HG02571 (cell line): Measurements from ENCODE around the gene PITPNM3.

Experiments
- ATAC-seq: cut with Tn5 transposase; IDR thresholded peaks from one replicate; pipeline ENCODE4 v1.9.1; 2021; ENCODE audit warnings: mild to moderate bottlenecking, moderate library complexity; ENCODE audit not compliant: unreplicated experiment

PITPNM3 gene

DNA sequence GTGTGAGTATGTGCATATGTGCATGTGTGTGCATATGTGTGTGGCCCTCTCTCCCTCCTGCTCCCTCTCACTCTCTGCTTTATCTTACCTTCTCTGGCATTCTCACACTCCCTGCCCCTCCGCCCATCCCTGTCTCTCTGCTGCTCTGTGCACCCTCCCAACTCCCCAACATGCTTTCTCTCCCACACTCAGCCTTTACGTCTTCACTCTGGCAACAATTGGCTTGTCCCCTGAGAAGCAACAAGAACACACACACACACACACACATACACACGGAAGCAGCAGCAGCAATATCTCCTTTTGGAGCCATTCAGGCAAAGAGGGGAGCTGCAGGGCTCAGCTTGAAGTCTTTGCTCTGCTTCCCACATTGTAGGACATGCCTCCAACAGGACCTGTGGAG lies 27.8 kb downstream of the PITPNM3 start:
- no peak for ATAC-seq

DNA sequence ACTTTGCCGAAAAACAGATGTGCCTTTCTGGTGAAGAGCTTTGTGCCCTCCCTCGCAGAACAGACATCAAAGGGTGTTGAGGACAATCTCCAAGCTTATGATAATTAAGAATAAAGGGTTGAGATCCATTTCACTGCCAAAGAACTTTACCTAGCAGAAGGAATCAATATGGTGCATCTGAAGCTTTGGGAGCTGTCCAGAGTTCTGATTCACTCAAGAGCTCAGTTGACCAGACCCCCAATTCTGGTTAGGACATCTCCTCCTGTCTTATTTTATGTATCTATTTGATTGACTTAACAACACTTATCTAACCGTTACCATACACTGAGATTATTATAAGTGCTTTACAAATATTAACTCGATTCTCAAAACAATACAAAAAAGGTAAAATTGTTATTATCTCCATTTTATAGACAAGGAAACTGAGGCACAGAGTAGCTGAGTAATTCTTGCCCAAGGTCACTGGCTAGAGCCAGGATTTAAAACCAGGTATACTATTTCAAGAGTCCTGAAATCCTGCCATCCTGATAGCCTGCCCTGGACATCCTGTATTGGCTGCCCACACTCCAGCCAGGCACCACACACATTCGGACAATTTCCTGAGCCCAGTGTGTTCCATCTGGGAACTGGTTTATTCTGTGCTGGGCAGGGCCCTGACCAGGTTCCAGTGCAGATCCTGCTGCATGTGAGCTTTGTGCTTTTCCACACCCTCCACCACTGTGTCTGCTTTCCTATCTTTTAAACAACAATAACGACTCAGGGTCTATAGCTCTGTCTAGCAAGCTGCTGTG lies 29.8 kb downstream of the PITPNM3 start:
- ATAC-seq = no peak

DNA sequence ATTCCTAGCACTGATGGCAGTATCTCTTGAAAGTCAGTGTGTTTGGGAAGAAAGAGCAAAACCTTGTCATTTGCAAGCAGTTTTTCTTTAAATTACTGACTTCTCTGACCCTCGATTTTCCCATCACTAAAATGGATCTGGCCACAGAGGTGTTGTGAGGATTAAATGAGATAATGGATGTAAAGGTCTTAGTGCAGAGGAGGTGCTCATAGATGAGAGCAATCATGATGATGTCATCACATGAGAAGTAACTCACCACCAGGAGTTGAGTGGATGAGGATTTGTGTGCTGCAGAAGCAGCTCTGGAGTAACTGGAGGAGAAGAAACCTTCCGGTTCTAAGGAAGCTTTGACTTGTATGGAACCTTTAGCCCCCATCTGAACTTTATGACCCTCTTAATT lies 30.6 kb downstream of the PITPNM3 start:
- ATAC-seq = no peak

DNA sequence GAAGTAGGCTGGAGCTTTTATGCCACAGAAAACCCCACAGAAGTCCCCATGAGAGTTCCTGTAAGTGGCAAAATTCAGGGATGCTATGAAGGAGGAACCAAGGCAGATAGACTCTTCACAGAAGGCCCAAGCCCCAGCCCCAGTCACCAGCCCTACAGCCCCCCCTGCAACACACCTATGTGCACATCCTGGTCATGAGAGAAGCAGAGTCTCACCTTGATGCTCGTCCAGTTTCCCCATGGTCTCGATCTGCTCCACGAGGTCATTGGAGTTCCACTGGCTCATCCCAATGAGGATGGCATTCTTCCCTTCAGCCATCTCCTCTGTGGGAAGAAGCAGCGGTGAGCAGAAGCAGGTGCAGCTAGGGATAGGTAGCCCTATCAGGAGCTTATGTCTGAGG lies 31.2 kb downstream of the PITPNM3 start:
- ATAC-seq = no peak

DNA sequence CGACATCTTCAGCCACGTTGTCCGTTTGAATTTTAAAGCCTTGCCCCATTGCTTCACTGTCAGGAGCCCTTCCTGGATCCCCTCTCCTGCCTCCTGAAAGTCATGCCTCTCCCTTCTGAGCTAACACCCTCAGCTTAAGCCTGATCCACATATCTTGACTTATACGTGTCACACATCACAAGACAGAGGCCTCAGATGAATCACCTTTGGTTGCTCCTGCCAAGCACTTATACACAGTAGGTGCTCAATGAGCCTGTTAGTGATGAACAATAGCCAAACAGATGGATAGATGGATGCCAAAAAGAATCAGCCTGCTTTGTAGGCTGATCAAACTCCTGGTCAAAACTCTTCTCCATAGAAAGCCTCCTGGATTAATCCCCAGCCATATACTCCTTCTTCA lies 31.8 kb downstream of the PITPNM3 start:
- no peak for ATAC-seq

DNA sequence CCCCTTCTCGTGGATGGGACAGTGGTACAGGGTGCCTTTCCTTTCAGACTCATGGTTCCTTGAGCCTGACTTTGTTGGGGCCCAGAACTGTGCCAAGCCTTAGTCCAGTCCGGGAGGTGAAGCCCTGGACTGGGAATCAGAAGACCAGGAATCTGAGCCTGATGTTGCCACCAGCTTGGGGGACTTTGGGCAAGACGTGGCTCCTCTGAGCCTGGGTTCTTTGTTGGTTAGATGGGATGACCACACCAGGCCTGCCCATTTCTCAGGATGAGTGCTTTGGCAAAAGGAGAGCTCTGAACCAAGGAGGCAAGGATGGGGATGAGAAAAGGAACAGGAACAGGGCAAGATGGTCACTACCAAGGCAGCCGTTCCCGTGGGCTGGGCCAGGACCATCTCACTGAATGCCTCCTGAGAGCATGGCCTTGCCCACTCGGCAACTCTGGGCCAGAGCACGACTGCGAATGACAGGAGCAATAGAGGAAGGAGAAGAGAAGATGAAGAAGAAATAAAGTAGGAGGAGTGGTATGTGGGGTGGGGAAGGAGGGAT lies 32.5 kb downstream of the PITPNM3 start:
- ATAC-seq = no peak

DNA sequence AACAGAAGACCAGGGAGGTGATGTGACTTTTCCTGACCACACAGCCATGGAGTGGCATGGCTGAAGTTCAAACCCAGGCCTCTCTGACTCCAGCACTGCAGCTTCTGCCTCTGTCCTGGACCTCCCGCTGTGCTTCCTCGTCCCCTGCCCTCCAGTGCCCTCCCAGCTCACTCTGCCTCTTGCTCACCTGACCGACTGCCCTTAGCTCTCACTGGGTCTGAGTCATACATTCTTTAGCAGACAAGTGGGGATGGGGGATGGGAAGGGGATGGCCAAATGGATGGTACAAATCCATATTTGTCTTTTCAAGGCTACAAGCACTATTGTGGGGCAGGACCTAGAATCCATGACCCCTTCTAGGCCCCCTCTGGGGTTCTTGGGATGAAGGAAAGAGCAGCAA lies 33.0 kb downstream of the PITPNM3 start:
- ATAC-seq = no peak

DNA sequence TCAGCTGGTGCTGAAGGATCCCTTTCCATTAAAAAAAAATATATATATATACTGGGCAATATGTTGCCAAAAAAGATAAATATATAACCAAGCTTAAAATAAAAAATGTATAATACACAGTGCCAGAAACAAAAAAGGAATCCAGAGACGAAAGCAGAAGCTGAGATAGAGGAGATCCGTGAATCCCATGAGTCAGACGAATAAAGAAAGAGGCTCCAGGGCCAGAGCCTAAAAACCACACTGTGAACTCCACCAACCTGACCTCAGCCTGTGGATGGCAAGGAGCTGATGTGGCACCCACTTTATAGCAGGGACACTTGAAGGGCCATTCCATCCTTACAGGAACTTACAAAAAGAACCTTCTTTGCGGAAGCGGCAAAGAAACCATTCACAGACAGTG lies 34.8 kb downstream of the PITPNM3 start:
- no peak for ATAC-seq

DNA sequence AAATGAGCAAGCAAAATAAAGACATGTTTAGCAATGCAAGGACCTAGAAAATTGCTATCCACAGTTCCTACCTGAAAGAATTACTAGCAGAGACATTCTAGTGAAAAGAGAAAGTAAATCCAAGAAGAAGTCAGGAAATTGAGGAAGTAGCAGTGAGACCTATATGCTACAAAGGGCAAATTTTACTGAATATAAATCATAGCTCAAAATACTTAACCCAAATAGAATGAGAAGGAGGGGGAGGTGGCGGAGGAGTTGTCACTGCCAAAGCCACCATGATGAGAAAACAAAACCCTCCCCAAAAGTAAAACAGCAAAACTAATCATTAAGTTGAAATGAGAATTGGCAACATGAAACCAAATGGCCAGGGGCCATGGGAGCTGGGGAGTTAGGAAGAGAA lies 39.3 kb downstream of the PITPNM3 start:
- no peak for ATAC-seq

DNA sequence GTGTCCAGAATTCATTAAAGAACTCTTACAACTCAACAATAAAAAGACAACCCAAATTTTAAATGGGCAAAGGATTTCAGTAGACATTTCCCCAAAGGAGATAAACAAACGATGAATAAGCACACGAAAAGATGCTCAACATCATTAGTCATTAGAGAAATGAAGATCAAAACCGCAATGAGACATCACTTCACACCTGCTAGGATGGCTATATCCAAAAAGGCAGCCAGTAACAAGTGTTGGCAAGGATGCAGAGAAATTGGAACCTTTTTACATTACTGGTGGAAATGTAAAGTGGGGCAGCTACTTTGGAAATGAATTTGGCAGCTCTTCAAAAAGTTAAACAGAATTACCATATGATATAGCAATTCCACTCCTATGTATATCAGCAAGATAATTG lies 42.0 kb downstream of the PITPNM3 start:
- ATAC-seq = no peak

DNA sequence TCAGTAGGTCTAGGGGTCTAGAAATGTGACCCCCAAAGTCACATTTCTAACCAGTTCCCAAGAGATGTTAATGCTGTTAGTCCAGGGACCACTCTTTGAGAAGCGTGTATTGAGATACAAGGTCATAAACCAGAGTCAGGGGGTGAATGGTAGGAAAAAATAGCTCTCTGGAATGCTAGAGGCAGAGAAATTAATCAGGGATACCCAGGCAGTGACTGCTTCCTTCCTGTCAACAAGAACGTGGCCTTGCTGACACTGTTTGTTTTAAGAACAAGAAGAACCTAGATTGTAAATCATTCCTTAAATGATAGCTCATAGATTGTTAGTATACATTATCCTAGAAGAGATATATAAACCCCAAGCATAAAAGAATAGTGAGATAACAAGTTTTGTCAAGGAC lies 43.8 kb downstream of the PITPNM3 start:
- no peak for ATAC-seq

DNA sequence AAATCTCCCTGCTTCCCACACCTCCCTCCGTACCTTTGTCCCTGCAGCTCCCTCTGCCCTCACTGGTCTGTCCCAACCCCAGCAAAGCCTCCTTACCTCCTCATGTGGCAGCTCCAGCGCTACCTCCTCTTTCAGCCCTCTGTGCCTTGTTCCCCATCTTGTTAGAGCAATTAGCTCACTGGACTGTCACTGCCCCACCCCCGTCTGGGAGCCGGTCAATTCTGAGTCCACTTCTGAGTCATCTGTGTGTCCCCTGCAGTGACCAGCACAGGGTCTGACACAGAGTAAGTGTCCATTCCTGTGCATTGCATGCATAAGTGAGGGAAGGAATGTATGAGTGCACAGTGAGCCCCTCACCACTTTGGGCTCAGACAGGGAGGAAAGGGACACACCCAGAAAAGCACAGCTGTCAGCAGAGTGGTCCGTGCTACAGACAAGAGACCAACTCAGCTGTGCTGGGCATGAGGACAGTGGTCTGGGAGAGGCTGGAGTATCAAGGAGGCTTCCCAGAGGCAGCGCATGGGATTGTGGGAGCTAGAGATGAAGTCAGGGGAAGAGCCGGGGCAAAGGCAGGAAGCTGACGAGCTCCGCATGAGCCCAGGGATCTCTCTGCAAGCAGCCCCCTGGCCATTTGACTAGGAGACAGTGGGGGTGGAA lies 45.9 kb downstream of the PITPNM3 start:
- no peak for ATAC-seq

DNA sequence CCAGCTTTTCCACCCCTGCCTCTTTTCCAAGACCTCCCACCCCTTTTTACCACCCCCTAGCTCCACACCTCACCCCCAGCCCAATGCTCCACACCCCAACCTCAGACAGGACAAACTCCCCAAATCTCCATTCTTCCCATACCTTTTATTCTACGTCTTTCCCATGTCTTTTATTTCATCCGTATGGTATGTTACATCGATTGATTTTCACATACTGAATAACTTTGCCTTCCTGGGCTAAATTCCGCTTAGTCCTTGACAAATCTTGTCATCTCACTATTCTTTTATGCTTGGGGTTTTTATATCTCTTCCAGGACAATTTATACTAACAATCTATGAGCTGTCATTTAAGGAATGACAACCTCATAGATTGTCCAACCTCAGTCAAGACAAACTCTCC lies 46.4 kb downstream of the PITPNM3 start:
- no peak for ATAC-seq

DNA sequence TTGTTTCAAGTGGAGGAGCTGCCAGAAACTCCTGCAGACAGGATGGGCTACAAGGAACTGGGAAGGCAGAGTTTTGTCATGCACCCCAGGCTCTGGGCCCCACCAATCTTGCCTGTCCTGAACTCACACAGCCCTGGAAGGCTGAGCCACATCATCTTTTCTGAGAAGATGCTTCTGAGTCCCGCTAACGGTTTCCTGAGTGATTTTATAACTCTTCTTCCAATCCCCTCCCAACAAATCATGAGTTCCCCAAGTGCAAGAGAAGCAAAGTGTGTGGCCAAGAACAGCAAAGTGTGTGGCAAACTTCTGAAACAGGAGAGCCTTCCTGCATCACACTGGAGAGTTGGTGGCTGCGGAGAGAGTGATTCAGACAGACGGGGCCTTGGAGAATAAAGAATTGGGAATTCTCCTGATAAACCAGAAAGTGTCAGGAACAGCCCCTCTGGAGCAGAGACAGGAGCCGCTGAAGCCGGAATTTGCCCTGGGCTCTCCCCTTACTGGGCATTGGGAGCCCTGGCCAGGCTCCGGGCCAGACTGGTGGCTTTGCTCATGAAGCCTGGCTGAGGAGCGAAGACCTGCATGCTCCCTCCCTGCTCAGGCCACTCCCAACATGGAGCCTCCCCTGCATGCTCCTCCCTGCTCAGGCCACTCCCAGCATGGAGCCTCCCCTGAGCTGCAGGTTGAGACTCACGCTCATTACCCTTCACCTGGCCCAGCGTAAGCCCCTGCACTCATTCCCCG lies 47.2 kb downstream of the PITPNM3 start:
- ATAC-seq = no peak

DNA sequence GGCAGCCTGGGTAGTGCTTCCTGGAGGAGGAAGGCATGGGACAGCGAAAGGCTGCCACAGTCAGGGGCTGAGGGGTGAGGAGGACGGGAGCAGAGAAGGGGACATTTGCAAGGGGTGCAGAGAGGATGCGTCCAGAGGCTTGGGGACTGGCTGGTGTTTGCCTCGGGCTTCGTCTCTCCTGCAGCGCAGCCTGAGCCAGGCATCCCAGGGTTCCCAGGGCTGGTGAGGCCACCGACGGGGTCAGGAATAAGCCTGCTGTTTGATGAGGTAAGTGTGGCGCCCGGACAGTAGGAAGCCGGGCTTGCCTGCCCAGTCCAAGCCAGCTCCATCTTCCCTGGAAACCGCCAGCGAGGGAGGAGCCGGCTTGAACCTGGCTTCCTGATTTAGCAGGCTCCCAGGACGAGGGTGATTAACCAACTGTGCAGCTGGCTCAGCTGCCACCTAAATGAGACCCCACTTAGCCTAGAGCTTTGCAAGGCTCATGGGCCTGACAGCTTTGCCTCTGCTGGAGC lies 47.8 kb downstream of the PITPNM3 start:
- no peak for ATAC-seq

DNA sequence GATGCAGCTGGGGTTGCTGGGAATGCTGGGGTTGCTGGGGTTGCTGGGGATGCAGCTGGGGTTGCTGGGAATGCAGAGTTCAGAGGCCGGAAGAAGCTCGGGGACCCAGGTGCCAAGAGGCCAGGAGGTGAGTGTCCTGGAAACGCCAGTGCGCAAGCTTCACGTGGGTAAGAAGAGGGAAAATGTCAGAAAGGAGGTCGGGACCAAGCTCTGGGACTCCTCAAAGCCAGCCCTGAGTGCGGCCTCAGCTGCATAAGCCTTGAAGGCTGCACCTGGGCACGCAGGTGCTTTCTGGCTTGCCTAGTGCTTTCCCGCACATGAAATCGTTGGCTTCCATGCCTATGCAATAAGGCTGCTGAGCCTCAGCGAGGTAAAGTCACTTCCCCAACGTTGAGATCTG lies 48.3 kb downstream of the PITPNM3 start:
- ATAC-seq = no peak

DNA sequence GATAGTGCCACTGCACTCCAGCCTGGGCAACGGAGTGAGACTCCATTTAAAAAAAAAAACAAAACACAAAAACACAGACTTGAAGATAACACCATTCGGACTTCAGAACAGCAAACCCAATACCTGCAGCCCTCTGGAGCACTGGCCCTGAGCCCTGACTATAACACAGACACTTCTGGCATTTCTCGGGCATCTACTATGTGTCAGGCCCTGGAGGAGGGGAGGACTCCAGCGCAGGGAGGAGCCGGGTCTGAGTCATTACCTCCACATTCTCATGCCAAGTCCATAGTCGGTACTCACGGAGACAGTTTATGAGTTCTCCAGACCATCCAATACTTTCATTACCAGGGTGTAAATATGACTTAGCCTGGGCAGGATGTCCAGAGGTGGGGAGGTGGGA lies 48.8 kb downstream of the PITPNM3 start:
- ATAC-seq = no peak

DNA sequence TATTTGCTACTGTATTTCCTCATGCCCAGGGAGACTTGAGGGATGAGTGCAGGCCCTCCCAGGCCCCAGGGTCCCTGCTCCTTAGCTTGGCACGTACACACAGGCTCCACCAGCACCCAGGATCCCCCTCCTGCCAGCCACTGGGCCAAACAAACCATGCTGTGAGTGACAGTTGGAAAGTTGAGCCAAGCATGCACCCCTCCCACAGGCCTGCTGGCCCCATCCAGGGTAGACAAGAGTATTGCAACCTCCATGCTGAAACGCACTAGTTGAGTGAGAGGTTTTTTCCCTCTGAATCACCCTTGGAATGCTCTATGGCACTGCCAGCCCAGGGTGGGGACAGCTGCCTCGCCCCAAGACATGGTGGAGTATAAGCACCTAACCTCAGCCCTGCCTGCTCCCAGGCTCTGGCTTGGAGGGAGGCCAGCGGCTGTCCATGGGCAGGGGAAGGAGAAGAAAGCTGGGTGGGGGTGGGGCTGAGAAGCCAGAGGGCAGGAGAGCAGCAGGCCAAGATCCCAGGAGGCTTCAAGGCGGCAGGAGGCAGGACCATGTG lies 49.6 kb downstream of the PITPNM3 start:
- no peak for ATAC-seq

DNA sequence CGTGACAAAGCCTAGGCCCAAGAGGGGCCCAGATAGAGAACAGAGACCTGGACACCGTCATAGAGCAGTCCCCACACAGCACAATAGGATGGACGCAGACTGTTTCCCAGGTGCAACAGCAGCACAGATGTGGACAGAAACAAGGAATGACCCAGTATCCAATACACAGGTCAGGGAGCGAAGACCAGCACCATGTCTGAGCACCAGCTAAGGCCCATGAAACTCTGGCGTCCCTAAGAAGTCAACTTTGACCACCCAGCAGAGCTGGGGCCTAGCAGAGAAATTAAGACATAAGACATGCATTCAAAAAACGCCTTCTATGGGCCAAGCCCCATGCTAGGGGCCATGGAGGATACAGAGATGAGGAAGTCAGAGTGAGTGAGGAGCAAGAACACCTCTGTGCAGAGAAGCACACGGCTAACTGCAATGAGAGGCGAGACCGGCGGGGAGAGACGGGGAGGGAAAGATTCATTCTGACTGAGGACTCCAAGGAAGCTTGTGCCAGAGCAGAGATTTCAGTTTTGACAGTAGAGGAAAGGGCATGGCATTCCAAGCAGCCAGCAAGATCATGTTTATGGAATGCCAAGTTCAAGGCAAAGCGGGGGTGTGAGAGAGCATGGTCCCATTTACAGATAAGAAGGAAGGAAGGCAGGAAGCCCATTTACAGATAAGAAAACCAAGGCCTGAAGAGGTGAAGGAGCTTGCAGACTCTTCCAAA lies 50.8 kb downstream of the PITPNM3 start:
- ATAC-seq = no peak

DNA sequence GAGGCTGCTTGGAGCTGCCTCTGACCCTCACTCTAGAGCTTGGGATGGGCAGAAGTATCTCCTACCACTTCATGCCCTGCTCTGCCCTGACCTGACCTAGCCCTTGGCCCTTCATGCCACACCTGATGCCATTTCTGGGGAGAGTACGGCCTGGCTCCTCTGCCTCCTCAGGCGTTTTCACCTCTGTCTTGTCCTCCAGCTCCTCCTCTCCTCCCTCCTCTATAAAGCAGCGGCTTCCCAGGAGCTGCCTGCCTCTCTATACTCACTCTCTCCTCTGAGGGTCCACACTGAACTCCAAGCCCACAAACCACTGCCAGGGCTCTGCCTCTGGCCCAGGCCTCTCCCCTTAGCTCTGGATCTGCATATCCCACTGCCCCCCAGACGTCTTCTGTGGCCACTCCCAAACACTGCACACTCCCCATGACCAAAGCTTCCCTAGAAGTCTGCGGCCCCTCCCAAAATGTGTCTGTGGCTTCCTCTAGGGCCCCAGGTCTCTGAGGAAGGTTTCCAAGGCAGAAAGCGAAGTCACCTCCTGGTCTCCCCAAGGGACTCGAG lies 52.6 kb downstream of the PITPNM3 start:
- ATAC-seq = no peak
